GM19397 (cell line): ENCODE results near the gene GPR61.

Experiments used
- ATAC-seq: cut with Tn5 transposase; IDR thresholded peaks from one replicate; pipeline ENCODE4 v1.9.1; 2021; ENCODE audit warnings: mild to moderate bottlenecking, moderate library complexity; ENCODE audit not compliant: unreplicated experiment

GPR61 gene

DNA sequence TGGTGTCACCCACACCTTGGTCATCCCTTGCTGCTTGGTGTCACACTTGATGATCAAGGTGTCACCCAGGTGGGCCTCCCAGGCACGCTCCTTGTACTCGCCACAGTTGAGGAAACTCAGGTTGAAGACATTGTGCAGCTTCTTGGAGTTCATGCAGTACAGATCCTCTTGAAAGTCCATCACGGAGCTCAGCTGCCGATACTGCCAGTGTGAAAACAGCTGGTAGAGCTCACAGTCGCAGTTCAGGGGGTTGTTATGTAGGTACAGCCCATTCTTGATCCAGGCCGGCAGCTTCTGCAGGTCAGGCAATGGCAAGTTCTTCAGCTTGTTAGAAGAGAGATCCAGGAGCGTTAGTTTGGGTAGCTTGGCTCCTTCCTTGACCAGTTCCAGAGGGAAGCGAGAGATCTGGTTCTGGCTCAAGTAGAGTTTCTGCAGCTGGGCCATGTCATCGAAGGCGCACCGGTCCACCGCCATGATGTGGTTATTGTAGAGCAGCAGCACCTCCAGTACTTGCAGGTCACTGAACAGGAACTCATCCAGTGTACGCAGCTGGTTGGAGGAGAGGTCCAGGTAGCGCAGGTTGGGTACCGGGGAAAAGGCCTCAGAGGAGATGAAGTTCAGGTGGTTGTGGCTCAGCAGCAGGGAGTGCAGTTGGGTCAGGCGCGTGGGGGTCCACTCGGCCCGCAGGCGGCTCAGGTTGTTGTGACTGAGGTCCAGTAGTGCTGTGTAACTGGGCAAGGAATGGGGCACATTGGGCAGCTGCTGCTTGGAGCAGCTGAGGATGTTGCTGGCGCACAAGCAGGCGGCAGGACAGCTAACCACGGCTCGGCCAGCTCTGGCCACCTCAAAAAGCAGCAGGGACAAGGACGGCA is 31.4 kb upstream of the GPR61 start:
- ATAC-seq: no peak

- ATAC-seq: no peak
Observed at GRCh38 chr1:109508873-109509175, 30.8 kb upstream of the GPR61 start.

DNA sequence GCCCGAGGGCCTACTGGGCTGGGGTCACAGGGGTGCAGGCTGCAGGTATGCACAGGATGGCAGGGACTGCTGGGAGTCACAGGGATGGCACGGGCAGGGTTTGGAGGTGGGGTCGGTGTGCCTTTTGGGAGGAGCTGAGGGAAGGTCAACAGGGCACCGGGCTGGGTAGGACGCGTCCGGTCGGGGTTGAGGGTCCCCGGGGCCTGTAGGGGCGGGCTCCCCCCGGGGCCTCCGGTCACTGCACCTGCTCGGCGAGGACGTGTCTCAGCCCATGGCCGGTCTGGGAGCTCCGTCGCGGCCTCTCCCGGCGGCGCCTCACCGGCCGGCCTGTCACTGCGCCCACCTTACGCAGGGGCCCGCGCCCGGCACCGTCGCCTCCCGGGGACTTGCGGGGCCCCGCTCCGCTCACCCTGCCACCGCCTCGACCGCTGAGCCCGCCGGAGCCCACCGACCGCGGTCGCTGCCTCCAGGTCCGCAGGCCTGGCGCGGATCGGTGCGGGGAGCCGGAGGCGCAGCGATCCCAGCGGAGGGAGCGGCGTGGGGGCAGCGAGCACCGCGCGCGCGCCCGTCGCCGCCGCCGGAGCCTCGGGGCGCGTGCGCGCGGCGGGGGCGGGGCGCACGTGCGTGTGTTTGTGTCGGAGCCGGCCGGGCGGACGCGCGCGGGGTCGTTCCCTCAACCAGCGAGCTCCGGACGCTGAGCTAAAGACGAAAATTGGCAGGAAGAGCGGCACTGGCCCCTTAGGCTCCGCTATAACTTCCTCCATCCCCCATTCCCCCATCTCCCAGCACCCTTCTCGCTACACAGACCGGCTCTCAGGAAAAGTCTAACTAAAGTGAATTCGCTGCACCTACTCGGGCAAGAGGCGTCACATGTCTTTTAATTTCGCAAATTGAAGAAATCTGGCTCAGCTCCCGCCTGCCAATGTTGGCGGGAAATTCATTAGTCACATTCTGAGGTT is 30.2 kb upstream of the GPR61 start, which contains the start of gene AMIGO1:
TSS of gene AMIGO1 (minus strand) at position 552 of the 959 bp plus-strand sequence. CDS start 815 bp downstream, outside the sequence.
- peak; percentile 61 for ATAC-seq

GRCh38 chr1:109513110-109513710 is 26.5 kb upstream of the GPR61 start:
- ATAC-seq: no peak

GRCh38 chr1:109514846-109515245 is 24.8 kb upstream of the GPR61 start:
- ATAC-seq: no peak

- ATAC-seq: no peak
Observed at GRCh38 chr1:109516872-109517271, 22.8 kb upstream of the GPR61 start.

DNA sequence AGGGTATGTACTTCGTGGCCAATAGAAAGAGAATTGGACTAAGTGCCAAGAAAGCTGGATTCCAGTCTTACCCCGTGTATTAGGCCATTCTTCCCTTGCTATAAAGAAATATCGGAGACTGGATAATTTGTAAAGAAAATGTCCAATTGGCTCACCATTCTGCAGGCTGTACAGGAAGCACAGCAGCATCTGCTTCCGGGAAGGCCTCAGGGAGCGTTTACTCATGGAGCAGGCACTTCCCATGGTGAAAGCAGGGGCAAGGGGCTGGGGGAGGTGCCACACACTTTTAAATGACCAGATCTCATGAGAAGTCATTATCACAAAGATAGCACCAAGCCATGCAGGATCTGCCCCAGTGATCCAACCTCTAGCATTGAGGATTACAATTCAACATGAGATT is 22.3 kb upstream of the GPR61 start:
- no peak for ATAC-seq

- no peak for ATAC-seq
Observed at GRCh38 chr1:109521002-109521951, 18.4 kb upstream of the GPR61 start.

- no peak for ATAC-seq
Observed at GRCh38 chr1:109522026-109522425, 17.6 kb upstream of the GPR61 start.

- no peak for ATAC-seq
Observed at GRCh38 chr1:109523706-109524105, 16.0 kb upstream of the GPR61 start.

GRCh38 chr1:109527098-109527811 is 12.4 kb upstream of the GPR61 start:
- peak; percentile 53 for ATAC-seq

DNA sequence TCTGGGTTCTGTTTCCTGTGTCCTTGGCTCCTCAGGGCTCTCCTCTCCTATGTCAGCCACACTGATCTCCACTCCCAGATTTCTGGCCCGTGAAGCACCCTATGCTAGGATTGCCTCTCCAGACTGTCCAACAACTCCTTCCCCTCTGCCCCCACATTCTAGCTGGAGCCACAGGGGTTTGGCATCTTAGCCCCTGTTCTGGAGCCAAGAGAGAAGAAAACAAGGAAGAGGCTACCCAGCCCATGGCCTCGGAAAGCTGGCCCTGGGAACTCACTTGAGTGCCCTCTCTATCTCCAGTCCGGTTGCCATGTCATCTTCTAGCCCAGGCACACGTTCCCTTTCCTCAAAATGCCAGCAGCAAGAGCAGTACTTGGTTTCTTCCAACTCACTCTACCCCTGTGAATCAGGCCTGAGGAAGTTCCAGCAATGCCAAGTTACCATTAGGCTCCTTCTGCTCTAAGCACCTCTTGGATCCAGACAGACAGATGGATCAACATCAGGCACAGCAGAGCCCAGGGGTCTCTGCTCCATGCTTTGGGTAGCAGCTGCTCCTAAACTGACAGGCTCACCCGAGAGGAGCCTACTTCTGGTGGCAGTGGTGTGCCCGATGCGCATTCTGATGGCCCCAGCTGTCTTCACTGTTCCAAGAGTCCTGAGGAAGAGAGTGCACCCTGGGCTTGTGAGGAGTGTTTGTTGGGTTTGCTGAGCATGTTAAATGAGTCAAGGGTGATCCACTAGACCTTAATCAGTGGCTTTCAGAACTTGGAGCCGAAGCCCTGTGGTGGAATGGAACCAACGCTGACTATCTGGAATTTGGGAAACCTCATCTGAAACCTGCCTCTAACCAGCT is 11.6 kb upstream of the GPR61 start:
- no peak for ATAC-seq

GRCh38 chr1:109528712-109529111 is 11.0 kb upstream of the GPR61 start:
- ATAC-seq: no peak

DNA sequence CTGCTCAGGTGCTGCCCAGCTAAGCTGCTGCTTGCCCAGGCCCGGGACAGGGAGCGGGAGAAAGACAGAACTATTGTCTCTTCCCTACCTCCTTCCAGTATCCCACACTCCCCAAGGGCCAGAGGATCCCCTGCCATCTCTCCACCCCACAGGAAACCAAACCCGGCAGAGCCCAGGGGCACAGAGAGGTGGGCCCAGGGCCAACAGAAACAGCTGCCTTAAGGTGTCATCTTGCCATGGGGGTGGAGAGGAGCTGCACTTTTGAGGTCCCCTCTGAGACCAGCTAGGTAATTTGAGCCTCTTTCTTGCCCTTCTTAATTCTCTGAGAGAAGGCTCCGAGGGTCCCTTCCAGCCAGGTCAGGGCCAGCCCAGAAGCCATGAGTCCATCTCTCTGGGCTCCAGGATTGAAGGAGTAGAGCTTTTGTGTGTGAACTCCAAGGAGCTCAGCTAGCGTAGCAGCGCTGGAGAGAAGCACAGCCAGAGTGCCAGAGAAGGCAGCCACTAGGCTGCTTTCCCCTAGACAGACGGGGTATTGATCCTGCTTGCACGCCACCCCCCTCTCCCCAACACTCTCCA is 9.7 kb upstream of the GPR61 start:
- ATAC-seq: no peak

- ATAC-seq: no peak
Observed at GRCh38 chr1:109530457-109531087, 9.1 kb upstream of the GPR61 start.

DNA sequence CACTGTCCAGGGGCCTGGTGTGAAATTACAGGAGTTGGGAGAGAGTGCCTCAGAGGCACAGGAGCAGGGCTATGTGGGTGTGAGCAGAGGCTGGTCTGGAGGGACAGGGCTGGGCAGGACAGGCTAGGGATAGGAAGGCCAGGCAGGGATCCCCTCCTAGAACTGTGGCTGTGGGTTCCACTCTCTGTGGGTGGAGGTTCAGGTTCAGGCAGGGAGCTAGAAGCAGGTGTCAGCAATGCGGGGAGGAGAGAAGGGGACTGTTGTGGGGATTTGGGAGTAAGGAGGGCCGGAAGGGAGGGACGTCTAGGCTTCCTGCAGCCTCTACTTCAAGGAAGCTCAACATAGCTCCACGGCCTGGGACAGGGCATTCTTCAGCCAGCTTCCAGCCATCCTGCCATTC is 8.3 kb upstream of the GPR61 start:
- ATAC-seq: no peak

DNA sequence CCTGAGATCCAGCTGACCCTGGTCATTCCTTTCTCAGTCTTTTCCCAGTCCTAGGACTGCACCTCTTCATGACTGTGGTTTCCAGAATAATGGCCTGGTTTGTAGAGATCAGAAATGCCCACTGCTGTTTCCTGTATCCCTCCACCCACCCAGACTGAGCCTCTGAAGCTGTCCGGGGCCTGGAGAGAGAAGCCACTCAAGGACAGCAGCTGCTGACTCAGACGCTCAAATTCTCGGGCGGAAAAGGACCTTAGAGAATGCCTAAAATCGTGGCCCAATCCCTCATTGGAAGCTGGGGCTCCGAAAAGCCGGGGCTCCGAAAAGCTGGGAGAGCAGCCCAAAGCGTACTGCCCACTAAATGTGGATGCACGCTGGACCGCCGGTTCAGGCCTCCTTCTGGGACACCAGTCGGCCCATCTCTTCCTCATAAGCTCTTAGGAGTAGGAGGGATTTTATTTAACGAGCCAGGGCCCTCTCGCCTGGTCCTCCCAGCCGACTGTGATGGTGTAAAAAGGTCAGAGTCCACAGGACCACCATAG is 7.8 kb upstream of the GPR61 start:
- ATAC-seq: no peak
